ENCODE results near the gene NEURL2.
"Not testable (repeated sequence)": the region's sequence is repeated elsewhere in the genome, so short reads cannot be mapped to it uniquely, and the experiment has no call there.

NEURL2 gene

DNA sequence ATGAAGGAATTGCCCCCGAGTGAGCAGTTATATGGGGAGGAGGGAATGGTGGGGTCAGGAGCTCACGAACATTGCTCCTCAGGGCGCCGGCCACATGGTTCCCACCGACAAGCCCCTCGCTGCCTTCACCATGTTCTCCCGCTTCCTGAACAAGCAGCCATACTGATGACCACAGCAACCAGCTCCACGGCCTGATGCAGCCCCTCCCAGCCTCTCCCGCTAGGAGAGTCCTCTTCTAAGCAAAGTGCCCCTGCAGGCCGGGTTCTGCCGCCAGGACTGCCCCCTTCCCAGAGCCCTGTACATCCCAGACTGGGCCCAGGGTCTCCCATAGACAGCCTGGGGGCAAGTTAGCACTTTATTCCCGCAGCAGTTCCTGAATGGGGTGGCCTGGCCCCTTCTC is 7.3 kb upstream of the NEURL2 start:
- no peak for DNase-seq

DNA sequence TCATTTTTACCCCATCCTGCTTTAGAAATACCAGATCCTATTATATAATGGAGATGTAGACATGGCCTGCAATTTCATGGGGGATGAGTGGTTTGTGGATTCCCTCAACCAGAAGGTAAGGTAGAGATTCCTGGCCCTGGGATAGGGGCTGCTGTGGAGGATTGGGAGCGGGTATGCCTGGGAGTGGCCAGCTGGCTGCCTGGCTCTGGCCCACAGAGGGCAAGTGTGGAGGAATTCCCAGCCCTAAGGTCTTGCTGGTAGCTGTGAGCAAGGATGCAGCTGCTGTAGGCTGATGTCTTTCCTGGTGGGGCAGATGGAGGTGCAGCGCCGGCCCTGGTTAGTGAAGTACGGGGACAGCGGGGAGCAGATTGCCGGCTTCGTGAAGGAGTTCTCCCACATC is 6.7 kb upstream of the NEURL2 start:
- DNase-seq, result no peak

DNA sequence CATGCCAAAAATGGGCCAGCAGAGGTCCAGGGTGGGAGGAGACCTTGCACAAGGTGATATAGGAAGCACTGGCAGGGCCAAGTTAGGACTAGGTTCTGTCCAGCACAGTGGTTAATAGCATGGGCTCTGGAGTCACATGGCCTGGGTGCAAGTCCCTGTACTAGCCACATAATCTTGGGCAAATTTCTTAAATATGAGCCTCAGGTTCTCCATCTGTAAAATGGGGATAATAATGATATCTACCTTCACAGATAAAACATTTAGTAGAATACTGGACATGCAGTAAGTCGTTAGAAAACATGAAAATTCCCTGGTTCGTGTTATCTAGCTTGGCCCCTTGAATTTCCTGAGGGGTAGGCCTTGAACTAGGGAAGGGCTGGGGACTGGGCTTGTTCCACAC is 6.3 kb upstream of the NEURL2 start:
- no peak for DNase-seq

DNA sequence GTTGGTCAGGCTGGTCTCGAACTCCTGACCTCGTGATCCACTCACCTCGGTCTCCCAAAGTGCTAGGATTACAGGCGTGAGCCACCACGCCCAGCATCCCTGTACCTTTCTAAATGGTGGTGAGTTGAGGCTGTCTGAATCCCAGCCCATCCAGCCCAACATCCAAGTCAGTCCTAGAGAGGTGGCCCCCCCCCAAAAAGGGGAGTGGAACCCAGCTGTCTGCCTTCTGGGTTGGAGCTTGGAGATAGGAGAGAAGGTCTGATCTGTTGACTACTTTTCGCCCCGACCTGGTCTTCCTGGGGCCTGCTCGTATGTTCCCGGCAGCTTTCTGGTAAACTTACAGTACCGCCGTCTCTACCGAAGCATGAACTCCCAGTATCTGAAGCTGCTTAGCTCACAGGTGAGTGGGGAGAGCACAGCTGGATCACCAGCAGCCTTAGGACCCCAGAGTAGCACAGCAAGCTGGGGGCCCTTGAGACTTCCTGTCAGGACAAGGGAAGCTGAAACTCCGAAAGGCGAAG is 5.7 kb upstream of the NEURL2 start:
- no peak for DNase-seq

DNA sequence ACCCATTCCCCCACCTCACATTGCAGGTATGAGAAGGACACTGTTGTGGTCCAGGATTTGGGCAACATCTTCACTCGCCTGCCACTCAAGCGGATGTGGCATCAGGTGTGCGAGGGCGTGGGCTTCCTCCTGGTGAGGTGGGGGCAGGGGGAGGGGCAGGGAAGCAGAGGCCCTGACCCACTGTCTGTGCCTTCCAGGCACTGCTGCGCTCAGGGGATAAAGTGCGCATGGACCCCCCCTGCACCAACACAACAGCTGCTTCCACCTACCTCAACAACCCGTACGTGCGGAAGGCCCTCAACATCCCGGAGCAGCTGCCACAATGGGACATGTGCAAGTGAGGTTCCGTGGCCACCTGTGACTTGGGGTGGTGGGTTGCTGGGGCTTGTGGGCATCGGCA is 3.8 kb upstream of the NEURL2 start:
- DNase-seq, result no peak

DNA sequence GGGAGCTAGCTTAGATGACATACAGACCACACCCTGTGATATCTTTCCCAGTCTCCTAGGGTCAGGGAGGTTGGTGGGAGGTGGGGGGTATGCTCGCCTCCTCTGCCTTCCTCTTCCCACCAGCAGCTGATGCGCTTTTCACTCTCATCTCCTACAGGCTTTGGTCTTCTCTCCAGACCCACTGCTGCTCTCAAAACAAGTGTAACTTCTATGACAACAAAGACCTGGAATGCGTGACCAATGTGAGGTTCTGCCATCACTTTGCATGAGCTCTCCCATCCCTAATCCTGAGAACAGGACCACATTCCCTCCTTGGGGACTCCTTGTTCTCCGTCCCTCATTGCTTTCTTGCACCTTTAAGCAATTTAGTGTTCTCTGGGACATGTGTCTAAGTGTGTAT is 2.8 kb upstream of the NEURL2 start:
- no peak for DNase-seq

DNA sequence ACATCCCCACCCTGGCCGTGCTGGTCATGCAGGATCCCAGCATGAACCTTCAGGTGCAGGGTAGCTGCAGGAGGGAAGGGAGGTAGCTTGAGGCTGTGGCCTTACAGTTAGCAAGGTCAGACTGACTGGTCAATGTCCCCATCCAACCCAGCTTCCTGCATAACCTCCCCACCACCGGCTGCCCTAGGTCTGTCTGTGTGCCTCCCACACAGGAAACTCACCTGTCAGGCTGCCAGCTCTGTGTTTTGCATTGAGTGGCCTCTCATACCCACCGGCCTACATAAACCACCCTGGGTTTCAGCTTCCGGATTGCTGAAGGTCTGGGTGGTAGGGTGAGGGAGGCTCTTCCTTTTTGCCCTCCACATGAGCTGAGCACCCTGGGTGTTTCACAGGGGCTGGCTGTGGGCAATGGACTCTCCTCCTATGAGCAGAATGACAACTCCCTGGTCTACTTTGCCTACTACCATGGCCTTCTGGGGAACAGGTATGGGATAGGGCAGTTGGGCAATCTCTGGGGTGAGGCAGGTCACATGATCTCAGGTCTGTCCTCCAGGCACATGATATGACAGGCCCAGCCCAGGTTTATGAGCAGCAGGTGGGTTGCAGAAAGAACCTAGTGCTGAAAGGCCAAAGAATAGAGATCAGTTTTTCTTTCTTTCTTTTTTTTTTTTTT is 2.0 kb upstream of the NEURL2 start:
- no peak for DNase-seq

DNA sequence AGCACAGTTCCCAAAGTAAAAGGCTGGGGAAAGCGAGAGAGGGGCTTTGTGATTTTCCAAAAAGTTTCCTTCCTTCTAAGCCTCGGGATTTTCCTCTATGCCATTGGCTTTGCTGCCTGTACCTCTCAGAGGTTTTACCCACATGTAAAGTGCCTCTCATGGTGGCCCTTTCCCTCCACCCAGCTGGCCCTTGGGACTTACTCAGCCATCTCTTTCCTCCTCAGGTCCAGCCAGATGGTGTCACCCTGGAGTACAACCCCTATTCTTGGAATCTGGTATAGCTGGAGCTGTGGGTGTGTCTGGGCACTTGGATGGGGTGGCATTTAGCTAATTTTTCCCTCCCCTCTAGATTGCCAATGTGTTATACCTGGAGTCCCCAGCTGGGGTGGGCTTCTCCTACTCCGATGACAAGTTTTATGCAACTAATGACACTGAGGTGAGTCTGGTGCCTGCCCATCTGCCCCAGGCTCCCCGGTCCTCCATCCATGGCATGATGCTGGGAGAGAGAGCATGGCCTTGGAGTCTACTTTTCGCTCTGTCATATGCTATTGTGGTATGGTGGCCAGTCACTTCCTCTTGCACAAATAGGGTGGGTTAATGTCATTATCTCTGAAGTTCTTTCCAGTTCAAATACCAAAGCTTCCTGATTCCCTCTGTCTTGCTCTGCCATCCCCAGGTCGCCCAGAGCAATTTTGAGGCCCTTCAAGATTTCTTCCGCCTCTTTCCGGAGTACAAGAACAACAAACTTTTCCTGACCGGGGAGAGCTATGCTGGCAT is 1.2 kb upstream of the NEURL2 start:
- DNase-seq, result no peak

DNA sequence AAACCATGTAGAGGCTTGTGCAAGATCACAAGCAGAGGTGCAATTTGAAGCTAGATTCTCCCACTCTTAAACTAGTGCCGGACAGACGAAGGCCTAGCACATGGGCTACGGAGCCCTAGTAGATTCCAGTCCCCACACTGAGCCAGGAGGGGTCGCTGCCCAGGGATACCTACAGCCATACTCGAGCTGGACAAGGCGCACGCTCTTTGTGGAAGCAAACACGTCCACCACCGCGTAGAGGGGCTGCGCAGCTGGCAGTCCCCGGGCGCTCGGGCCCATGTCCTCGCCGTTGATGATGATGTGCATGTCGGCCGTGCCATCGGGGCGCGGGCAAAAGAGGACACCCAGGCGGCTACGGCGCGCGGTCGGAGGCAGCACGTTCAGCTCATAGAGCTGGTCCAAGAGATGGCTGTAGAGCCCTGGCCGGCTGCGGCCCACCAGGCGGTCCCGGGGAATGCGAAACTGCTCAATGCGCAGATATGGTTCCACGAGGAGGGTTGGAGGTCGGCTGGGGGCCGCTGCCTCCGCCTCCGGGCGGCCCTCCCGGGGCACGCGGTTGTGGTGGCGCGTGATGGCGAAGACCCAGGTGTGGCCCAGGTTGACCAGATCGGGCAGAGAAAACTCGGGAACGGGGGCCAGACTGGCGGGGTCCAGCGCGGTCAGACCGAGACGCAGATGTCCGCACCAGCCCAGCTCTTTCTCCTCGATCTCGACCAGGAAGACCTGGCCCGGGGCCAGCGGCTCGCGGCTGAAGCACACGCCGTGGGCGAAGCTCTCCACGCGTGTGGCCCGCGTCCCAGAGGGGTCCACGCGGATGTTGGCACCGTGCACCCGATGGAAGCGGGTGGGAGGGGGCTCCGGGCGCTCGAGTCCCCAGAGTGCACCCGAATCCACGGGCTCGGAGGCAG is 677 bp downstream of the NEURL2 start:
- peak; percentile 30 for DNase-seq

DNA sequence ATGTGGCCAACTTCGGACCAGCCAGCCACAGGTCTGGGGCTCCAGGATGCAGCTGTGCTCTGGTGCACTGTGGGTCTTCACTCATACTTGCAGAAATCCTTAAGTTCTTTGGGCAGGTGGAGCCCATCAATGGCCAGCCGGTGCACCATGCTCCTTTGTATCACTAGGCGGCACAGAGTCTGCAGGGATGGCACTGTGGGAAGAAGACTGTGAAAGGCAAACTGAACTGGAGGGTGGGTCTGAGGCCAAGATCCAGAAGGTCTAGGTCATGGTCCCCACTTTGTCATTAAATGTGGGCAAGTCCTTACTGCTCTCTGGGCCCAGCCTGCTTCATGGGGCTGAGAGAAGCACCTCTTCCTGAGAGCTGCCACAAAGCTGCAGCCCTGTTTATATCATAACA is 2.3 kb downstream of the NEURL2 start:
- no peak for DNase-seq

DNA sequence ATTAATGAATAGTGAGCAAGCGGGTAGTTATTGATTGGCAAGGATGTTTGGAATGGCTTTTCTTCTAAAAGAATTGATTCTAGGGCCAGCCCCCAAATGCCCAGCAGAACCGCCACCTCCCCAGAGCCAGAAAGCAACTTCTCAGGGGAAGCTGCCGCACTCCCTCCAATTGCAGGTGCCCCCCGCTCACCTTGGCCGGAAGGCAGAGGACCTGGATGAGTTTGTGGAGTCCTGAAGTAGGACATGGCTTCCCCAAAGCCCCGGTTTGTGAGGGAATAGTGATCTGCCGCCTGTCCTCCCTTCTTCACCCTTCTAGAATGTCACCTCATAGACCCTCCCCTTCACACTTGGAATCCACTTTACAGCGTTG is 3.7 kb downstream of the NEURL2 start, which contains the start of gene SPATA25:
Gene SPATA25, minus strand, starts transcription at position 277 of the 370 bp plus-strand sequence. Its CDS starts 32 bp downstream, at position 245.
- no peak for DNase-seq

DNA sequence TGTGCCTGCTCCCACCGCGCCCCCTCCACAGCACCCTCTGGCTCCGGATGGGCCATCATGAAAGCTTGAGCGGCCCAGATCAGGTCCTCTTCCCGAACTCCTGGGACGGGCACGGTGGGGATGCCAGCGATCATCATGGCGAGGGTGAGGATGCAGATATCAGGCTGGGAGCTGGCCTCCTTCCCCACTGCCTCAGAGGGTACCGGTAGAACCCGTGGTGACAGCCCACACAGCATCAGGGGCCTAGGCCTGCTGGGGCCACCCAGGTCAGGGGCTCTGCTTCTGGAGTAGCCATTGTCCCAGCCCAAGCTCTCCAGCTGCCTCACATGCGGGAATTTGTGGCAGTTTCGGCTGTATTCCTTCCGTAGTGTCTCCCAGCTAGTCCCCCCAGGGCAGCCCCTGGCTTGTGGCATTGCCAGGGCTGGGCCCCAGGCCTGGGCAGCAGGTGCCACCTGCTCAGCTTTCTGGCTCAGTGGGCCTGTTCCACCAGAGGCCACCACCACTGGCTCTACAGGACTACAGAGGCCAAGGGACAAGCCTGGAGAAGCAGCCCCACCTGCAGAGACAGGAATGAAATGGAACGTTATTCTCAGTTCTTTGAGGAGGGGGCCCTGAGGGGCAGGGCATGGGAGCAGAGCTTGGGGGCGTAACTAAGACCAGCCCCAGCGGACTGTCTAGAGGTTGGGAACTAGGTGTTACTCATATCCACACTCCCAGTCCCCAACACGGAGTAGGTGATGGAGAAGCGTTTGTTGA is 4.2 kb downstream of the NEURL2 start:
- no peak for DNase-seq

DNA sequence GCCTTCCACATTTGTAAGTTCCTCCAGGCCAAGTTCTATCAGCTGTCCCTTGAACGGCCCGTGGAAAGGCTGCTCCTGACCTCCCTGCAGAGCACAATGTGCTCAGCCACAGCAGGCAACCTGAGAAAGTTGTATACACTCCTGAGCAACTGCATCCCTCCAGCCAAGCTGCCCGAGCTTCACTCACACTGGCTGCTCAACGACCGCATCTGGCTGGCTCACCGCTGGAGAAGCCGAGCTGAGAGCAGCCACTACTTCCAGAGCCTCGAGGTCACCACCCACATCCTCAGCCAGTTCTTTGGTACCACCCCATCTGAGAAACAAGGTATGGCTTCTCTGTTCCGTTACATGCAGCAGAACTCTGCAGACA is 7.9 kb downstream of the NEURL2 start:
- DNase-seq, result no peak

DNA sequence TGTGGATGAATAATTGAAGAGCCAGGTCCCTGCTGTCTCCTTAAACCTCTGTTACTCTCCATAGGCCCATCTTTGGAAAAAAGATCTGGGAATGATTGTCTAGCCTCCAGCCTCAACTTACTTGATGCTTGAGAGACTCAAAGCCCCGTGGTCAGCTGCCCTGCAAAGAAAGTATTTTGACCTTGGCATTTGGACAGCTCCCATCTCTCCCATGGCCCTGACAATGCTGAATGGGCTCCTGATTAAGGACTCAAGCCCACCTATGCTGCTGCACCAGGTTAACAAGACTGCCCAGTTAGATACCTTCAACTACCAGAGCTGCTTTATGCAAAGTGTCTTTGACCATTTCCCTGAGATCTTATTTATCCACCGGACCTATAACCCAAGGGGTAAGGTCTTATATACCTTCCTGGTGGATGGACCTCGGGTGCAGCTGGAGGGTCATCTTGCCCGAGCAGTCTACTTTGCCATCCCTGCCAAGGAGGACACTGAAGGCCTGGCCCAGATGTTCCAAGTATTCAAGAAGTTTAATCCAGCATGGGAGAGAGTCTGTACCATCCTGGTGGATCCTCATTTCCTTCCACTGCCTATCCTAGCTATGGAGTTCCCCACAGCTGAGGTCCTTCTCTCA is 8.4 kb downstream of the NEURL2 start:
- no peak for DNase-seq

DNA sequence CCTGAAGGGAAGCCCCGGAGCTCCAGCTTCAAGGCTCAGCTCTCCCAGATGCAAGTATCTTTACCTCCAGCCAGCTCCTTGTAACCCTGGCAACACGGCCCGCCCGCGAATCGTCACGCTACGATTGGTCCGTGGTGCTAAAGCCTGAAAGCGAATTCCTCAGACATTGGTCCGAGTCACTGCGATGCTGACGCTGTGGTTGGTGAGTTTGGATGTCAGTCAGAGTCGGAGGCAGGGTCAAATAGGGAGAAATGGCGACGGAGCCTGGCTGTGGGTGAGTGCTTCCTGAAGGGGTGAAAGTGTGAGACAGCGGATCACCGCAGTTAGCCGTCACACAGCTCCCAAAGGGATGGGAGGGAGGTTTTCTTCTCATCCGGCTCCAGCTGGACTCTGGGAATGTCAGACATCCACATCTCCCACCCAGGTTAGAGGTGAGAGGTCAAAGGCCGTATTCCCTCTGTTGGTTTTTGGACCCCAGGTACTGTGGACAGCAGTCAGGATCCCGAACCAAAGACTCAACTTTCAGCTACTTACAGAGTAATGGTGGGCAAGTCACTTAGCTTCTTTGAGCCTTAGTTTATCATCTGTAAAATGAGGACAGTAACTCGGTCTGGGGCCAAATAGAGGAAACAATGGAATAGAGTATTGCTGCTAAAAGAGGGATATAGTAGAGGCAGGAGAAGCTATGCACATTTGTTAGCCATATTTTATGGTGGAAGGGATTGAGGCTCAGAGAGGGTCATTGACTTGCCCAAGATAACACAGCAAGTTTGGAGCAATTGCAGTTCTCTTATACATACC is 9.8 kb downstream of the NEURL2 start, which contains the start of gene ZSWIM1:
Gene ZSWIM1, plus strand, starts transcription at position 240 of the 801 bp plus-strand sequence. CDS start 1,366 bp downstream, outside the sequence.
- peak; percentile 99 for DNase-seq

DNA sequence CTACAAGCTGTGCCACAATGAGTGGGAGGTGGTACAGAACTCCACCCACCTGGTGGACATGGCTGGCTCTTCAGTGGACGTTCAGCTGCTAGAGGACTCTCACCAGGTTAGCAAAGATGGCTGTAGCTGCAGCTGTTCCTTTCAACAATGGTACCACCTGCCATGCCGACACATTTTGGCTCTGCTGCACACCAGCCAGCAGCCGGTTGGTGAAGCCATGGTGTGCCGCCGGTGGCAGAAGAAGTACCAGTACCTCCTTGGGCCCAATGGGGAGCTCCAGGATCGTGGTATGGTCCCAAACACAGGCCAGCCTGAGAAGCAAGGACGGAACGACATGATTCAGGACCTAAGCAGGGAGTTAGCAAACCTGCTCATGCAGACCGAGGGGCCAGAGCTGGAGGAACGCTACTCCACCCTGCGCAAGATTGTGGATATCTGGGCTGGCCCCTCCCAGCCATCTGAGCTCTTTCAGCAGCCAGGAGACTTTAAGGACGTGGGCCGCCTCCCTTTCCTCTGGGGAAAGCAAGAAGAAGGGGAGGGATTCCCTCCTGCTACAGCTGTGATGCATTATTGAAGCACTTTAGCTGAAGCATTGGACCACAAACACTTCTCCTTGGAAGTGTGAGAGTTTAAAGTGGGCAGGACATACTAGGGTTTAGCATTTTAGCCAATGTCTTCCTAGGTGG is 12.8 kb downstream of the NEURL2 start:
- no peak for DNase-seq

DNA sequence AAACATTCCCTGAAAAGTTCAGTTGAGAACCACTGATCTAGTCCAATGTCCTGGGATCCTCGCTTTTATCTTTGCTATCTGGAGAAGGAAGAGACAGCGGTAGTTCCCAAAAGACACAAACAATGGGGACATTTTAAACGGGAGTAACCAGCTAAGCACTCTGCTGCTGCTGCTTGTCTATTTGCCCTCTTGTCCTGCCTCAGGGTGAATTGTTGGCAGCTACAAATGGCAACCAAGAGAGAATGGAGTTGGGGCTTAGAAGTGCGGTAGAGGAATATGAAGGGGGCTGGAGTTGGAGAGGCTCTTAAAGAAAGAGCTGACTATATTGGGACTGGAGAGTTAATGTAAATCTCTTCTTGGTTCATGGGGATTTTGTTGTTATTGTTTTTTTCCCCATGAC is 16.4 kb downstream of the NEURL2 start:
- no peak for DNase-seq

DNA sequence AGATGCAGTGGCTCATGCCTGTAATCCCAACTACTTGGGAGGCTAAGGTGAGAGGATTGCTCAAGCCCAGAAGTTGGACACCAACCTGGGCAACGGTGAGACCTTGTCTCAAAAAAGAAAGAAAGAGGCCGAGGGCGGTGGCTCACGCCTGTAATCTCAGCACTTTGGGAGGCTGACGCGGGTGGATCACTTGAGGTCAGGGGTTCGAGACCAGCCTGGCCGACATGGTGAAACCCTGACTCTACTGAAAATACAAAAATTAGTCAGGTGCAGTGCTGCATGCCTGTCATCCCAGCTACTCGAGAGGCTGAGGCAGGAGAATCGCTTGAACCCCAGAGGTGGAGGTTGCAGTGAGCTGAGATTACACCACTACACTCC is 16.9 kb downstream of the NEURL2 start:
- not testable (repeated sequence) for DNase-seq

DNA sequence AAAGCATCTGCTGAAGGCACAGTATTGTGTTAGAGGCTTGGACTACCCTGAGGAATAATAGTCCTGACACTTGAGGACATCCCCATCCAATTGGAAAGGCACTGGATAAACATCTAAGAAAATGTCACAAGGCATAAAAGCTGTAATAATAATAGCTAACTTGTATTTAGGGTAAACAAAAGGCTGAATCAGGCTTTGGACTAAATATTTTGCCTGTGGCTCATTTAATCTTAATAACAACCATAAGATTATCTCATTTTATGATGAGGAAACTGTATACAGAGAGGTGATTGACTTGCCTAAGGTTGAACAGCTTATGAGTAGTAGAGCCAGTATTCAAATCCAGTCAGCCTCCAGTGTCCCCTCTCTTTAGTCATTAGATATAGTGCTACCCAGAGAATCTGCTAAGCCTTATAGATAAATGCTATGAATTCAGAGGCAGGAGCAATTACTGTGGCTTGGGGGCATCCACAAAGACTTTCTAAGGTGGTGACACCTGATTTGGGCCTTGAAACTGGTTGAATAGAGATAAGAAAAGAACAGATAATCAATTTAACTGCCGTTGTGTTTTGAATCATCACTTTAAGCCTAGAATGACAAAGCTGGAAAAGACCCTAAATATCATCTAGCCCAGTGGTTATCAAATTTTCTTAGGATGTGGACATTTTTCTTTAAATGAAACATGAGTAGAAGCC is 17.5 kb downstream of the NEURL2 start:
- no peak for DNase-seq

DNA sequence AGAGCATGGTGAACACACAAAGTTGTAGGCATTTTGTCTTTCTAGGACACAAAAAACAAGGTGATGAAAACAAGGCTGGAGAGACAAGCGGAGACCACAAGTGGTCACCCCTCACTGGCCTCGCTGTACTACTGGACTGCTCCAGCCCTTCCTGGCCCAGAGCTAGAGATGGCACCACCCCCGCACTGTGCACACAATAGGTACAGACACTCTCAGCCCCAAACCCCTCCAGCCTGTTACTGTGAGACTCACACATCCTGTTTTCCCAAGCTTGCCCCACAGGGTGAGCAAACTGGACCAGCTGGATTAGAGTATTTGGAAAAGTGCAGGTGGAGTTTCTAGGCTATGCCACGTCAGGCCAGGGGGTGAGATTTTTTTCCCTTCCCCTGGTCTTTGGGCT is 18.4 kb downstream of the NEURL2 start:
- DNase-seq, result no peak

Data from effector CD8-positive, alpha-beta T cell (primary cell).